HepG2 (cell line): Measurements from ENCODE around the gene MAP2K7. TPM values are rescaled to one million over a fixed set of nuclear protein-coding genes. Genes with fewer than 3 reads are reported as not detected.

Source experiments
- ATAC-seq: fragments of 200-7000 bp; cut with Tn5 transposase; 3 replicates; pipeline ENCODE4 v1.9.1; 2020; ENCODE audit warnings: mild to moderate bottlenecking, moderate library complexity
- BruUV-seq: library from RNA; stranded (reverse); fragments of 400-500 nt; replicated peaks from 2 replicates; lab custom pipeline; 2021; lab: Mats Ljungman, UMichigan
- CTCF ChIA-PET: fragments of 300-600 bp; formaldehyde crosslinking; extraction: SDS; loops from one replicate; lab custom pipeline; 2021; ENCODE audit warnings: low total read pairs, inconsistent platforms, low intra/inter-chr PET ratio; lab: Yijun Ruan, JAX
- POLR2A ChIA-PET: fragments of 350-600 bp; sonication (Branson Sonifier 250); formaldehyde crosslinking; loops from one replicate; lab custom pipeline; 2020; ENCODE audit warnings: antibody characterized with exemption, inconsistent platforms; lab: Yijun Ruan, JAX
- DNase-seq: peaks from one replicate; pipeline ENCODE4 v3.0.0-alpha.2; 2015; ENCODE audit warnings: low spot score
- FAIRE-seq: peaks from 3 replicates; lab custom pipeline; 2011; peaks lifted over from hg19 to GRCh38; lab: Jason Lieb, UNC
- H2AFZ ChIP-seq: one replicate; pipeline ENCODE4 v1.6.1; 2011; ENCODE audit warnings: low read length, inconsistent platforms
- H3K27ac ChIP-seq: fragments of 300-600 bp; 3 replicates; pipeline ENCODE4 v1.8.0; 2011; ENCODE audit warnings: mixed run types, mild to moderate bottlenecking, mixed read lengths, low read length, inconsistent platforms; ENCODE audit not compliant: insufficient read depth; ENCODE audit errors: extremely low read length
- H3K27me3 ChIP-seq, 2 experiments: fragments of 200-600 bp in 1 of 2; 2 replicates in 1 of 2; 3 replicates in 1 of 2; pipeline versions ENCODE4 v1.6.0 to v1.8.0; 2011; ENCODE audit warnings: low read length in 2 of 2, mild to moderate bottlenecking in 2 of 2, moderate library complexity in 2 of 2, inconsistent platforms in 1 of 2; ENCODE audit not compliant: insufficient read depth in 2 of 2, control insufficient read depth in 1 of 2
- H3K36me3 ChIP-seq, 2 experiments: fragments of 200-600 bp in 1 of 2; replicated peaks in 1 of 2; 2 replicates in 1 of 2; 3 replicates in 1 of 2; pipeline versions ENCODE4 v1.5.1 to v1.8.0; 2011; ENCODE audit warnings: low read length in 2 of 2, inconsistent platforms in 1 of 2; ENCODE audit not compliant: insufficient read depth in 2 of 2, control insufficient read depth in 1 of 2
- H3K4me1 ChIP-seq: 2 replicates; pipeline ENCODE4 v1.5.1; 2012; ENCODE audit warnings: low read length, inconsistent platforms; ENCODE audit not compliant: insufficient read depth
- H3K4me2 ChIP-seq: 2 replicates; pipeline ENCODE4 v1.6.0; 2011; ENCODE audit warnings: low read depth, low read length, inconsistent platforms
- H3K4me3 ChIP-seq, 3 experiments: fragments of 200-600 bp in 1 of 3; sonication (generic), shearing (Covaris generic) in 1 of 3; replicated peaks in 1 of 3; 2 replicates each; pipeline ENCODE4 v1.5.1; 2011 to 2016; ENCODE audit warnings: low read length in 3 of 3, inconsistent platforms in 2 of 3, low read depth in 2 of 3, mild to moderate bottlenecking in 2 of 3, control low read depth in 1 of 3, mixed read lengths in 1 of 3; ENCODE audit not compliant: insufficient read depth in 1 of 3
- H3K79me2 ChIP-seq: one replicate; pipeline ENCODE4 v1.6.1; 2011; ENCODE audit warnings: low read length, inconsistent platforms; ENCODE audit not compliant: insufficient read depth
- H3K9ac ChIP-seq: 2 replicates; pipeline ENCODE4 v1.6.0; 2011; ENCODE audit warnings: mild to moderate bottlenecking, low read depth, low read length, inconsistent platforms; ENCODE audit not compliant: insufficient read depth
- H3K9me3 ChIP-seq: 2 replicates; pipeline ENCODE4 v1.5.1; 2012; ENCODE audit warnings: mild to moderate bottlenecking, low read length
- H4K20me1 ChIP-seq: 2 replicates; pipeline ENCODE4 v1.6.0; 2011; ENCODE audit warnings: inconsistent platforms, mild to moderate bottlenecking, low read length, moderate library complexity; ENCODE audit not compliant: insufficient read depth
- ARNT ChIP-seq: fragments of 450-650 bp; IDR thresholded peaks from 2 replicates; pipeline ENCODE4 v1.6.1; 2017
- ERF ChIP-seq: IDR thresholded peaks from 2 replicates; pipeline ENCODE4 v1.6.1; 2018; ENCODE audit warnings: missing biosample characterization, missing genetic modification reagents
- IRX3 ChIP-seq: sonication (generic); formaldehyde crosslinking; IDR thresholded peaks from 2 replicates; pipeline ENCODE4 v1.8.1; 2023; ENCODE audit warnings: mild to moderate bottlenecking, low read depth, missing genetic modification reagents, borderline replicate concordance
- MBNL3 ChIP-seq: fragments of 250-450 bp; sonication (Bioruptor Pico); conservative IDR thresholded peaks from 2 replicates; pipeline ENCODE4 v1.8.0; 2022; ENCODE audit warnings: mild to moderate bottlenecking, inconsistent platforms
- MTA1 ChIP-seq: sonication (generic); formaldehyde crosslinking; IDR thresholded peaks from 2 replicates; pipeline ENCODE4 v1.4.0; 2020; ENCODE audit warnings: missing genetic modification reagents, mild to moderate bottlenecking, borderline replicate concordance
- RBFOX2 ChIP-seq: fragments of 200-400 bp; formaldehyde crosslinking; IDR thresholded peaks from 2 replicates; pipeline ENCODE4 v1.6.1; 2017; ENCODE audit warnings: low read depth, mild to moderate bottlenecking, low read length
- RFX5 ChIP-seq: IDR thresholded peaks from 2 replicates; pipeline ENCODE4 v1.6.1; 2011; ENCODE audit warnings: low read depth, low read length, improper control_type of control experiment
- RFXAP ChIP-seq: sonication (generic); formaldehyde crosslinking; IDR thresholded peaks from 2 replicates; pipeline ENCODE4 v1.4.0; 2020; ENCODE audit warnings: missing genetic modification reagents, borderline replicate concordance
- TOPORS ChIP-seq: sonication (generic); formaldehyde crosslinking; IDR thresholded peaks from 2 replicates; pipeline ENCODE4 v1.8.0; 2023; ENCODE audit warnings: mild to moderate bottlenecking, missing genetic modification reagents
- ZBTB21 ChIP-seq: sonication (generic); formaldehyde crosslinking; IDR thresholded peaks from 2 replicates; pipeline ENCODE4 v1.4.0; 2020; ENCODE audit warnings: missing genetic modification reagents
- ZNF451 ChIP-seq: sonication (generic); formaldehyde crosslinking; IDR thresholded peaks from 2 replicates; pipeline ENCODE4 v1.5.0; 2020; ENCODE audit warnings: mild to moderate bottlenecking, missing genetic modification reagents
- ZNF547 ChIP-seq: sonication (generic); formaldehyde crosslinking; IDR thresholded peaks from 2 replicates; pipeline ENCODE4 v1.5.1; 2020; ENCODE audit warnings: mild to moderate bottlenecking, missing genetic modification reagents
- ZNF670 ChIP-seq: sonication (generic); formaldehyde crosslinking; IDR thresholded peaks from 2 replicates; pipeline ENCODE4 v1.8.0; 2022; ENCODE audit warnings: mild to moderate bottlenecking, missing genetic modification reagents, borderline replicate concordance
- ZNF720 ChIP-seq: sonication (generic); formaldehyde crosslinking; IDR thresholded peaks from 2 replicates; pipeline ENCODE4 v1.4.0; 2020; ENCODE audit warnings: missing genetic modification reagents
- ZNF83 ChIP-seq: sonication (generic); formaldehyde crosslinking; IDR thresholded peaks from 2 replicates; pipeline ENCODE4 v1.4.0; 2020; ENCODE audit warnings: missing genetic modification reagents, mild to moderate bottlenecking, borderline replicate concordance
- ZSCAN29 ChIP-seq: sonication (generic); formaldehyde crosslinking; conservative IDR thresholded peaks from 2 replicates; pipeline ENCODE4 v1.4.0; 2020; ENCODE audit warnings: mild to moderate bottlenecking, missing genetic modification reagents
- WGBS: methylation state at CpG from one replicate; pipeline ENCODE4 v1.1.6; 2017; ENCODE audit warnings: low lambda C conversion rate; 5-methylcytosine and 5-hydroxymethylcytosine counted together
- in situ Hi-C: cut with HindIII; loops from 2 replicates; pipeline ENCODE4 v1.10.0; 2017; ENCODE audit warnings: low pct_unique_long_range_greater_than_20kb; ENCODE audit not compliant: extremely low pct_ligation_motif_present
- intact Hi-C: fragments of 100-400 bp; cut with micrococcal nuclease; formaldehyde crosslinking; loops from one replicate; pipeline ENCODE4 v1.10.0; 2022; ENCODE audit not compliant: unreplicated experiment
- polyA plus RNA-seq, 8 experiments: library from polyadenylated mRNA; depleted of rRNA in 3 of 8; stranded (reverse) in 7 of 8; unstranded in 1 of 8; fragments of >200 nt; fragmentation: Illumina TruSeq in 4 of 8; extraction: Trizol in 4 of 8; gene quantifications; 2 replicates each; pipeline versions ENCODE4 v1.2.1 to v1.2.3, GENCODE V29; 2011 to 2016; ENCODE audit warnings: low read depth in 4 of 8, missing spikeins in 1 of 8, mixed read lengths in 1 of 8; ENCODE audit not compliant: insufficient read depth in 1 of 8
- total RNA-seq, 5 experiments: library from RNA; depleted of rRNA; stranded (reverse); fragments of >200 nt; fragmentation: Illumina TruSeq; extraction: Trizol; gene quantifications; 2 replicates each; pipeline ENCODE4 v1.2.3, GENCODE V29; 2016; ENCODE audit warnings: low read depth in 1 of 5
- TF ChIP-seq, protein P1 (sequence below): sonication (generic); formaldehyde crosslinking; IDR thresholded peaks from 2 replicates; pipeline ENCODE4 v1.4.0; 2020; ENCODE audit warnings: missing genetic modification reagents, borderline replicate concordance
- TF ChIP-seq, protein P2 (sequence below): sonication (generic); formaldehyde crosslinking; conservative IDR thresholded peaks from 2 replicates; pipeline ENCODE4 v1.5.0; 2020; ENCODE audit warnings: missing genetic modification reagents
- TF ChIP-seq, protein P3 (sequence below): sonication (generic); formaldehyde crosslinking; IDR thresholded peaks from 2 replicates; pipeline ENCODE4 v1.4.0; 2020; ENCODE audit warnings: missing genetic modification reagents
- TF ChIP-seq, protein P4 (sequence below): sonication (generic); formaldehyde crosslinking; IDR thresholded peaks from 2 replicates; pipeline ENCODE4 v1.8.0; 2023; ENCODE audit warnings: mild to moderate bottlenecking, missing genetic modification reagents

The MAP2K7 gene
- total and polyA plus RNA-seq, 2 of the 13 experiments (the other 11 are each of a cell fraction or from before 2014, with no cell fraction given) = 9.0 to 10.8 TPM

DNA sequence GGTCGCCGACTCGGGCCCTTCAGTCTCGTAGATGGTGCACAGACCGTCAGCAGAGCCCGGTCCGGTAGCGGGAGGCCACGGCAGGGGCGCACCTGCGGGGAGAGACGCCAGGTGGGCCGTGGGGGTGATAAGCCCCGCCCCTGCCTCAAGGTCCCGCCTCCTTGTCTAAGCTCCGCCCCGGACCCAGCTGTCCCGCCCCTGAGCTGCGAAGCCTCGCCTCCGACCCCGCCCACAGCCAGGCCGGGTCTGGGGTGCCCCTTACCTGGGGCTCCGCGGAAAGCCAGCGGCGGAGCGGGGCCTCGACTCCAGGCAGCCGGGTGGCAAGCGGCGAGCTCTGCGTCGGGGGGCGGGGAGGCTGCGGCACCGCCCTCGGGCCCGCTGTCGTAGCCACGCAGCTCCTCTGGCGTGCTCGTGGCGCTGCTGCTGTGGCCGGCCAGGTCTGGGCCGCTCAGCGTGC, 34.2 kb upstream of the MAP2K7 start:
- peak overlapping the region; percentile 78 for H3K27ac ChIP-seq
- peak overlapping the region; percentile 95 for H3K4me2 ChIP-seq
- no TSS peak for BruUV-seq
- FAIRE-seq = no peak
- in situ Hi-C loops (no loop called here), intact Hi-C loops (no loop called here)
- DNase-seq = peak; percentile 53
- peak overlapping the region; percentile 53 to 74 (median 65) for H3K4me3 ChIP-seq
- peak overlapping the region; percentile 62 for H3K9ac ChIP-seq
- no peak overlapping the region for H2AFZ ChIP-seq
- no peaks in the 10 kb centered on the region for H3K36me3 ChIP-seq
- no peaks in the 10 kb centered on the region for H3K79me2 ChIP-seq
- 0% methylated on average over 12 of the region's 47 CpGs for WGBS
- CTCF ChIA-PET = interaction anchor here (1.1 to 1.8 kb wide), 4 partner anchors 16 to 55 kb away, joined by 3 to 5 read pairs (median 4); partner anchors contain the start of genes MAP2K7 and SNAPC2
- H3K4me1 ChIP-seq = peaks cover 66% of the 10 kb centered on the region
- no peaks in the 10 kb centered on the region for H3K9me3 ChIP-seq
- POLR2A ChIA-PET = interaction anchor here (1.0 to 3.3 kb wide), 11 partner anchors 10 to 74 kb away, joined by 3 to 67 read pairs (median 15); partner anchors contain the start of genes LRRC8E, MAP2K7, SNAPC2 and TIMM44
- H4K20me1 ChIP-seq = no peaks in the 10 kb centered on the region; the same call in 1 of the 2 replicates
- H3K27me3 ChIP-seq = no peaks in the 10 kb centered on the region
- ATAC-seq = peak; percentile 36
- TF ChIP-seq MTA1 (CRISPR knock-in tag) = no peak
- TF ChIP-seq ZNF451 = peak; percentile 91
- no peak for TF ChIP-seq ZBTB21 (CRISPR knock-in tag)
- TF ChIP-seq ZNF670 (CRISPR knock-in tag) = 0 out of 2 replicates have a peak, but pooled peaks have one; percentile 14
- TF ChIP-seq, protein P1, sequence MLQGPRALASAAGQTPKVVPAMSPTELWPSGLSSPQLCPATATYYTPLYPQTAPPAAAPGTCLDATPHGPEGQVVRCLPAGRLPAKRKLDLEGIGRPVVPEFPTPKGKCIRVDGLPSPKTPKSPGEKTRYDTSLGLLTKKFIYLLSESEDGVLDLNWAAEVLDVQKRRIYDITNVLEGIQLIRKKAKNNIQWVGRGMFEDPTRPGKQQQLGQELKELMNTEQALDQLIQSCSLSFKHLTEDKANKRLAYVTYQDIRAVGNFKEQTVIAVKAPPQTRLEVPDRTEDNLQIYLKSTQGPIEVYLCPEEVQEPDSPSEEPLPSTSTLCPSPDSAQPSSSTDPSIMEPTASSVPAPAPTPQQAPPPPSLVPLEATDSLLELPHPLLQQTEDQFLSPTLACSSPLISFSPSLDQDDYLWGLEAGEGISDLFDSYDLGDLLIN (CRISPR knock-in tag) = no peak
- peak; percentile 60; the same call in 1 of the 2 replicates for TF ChIP-seq ZNF547 (CRISPR knock-in tag)
- 0 out of 2 replicates have a peak, but pooled peaks have one; percentile 68 for TF ChIP-seq TOPORS (CRISPR knock-in tag)
- no peak for TF ChIP-seq RFX5
- 0 out of 2 replicates have a peak, but pooled peaks have one; percentile 62 for TF ChIP-seq IRX3 (CRISPR knock-in tag)
- TF ChIP-seq RFXAP (CRISPR knock-in tag) = peak; percentile 13; the same call in 1 of the 2 replicates
- TF ChIP-seq ZNF83 (CRISPR knock-in tag) = no peak
- TF ChIP-seq, protein P2, sequence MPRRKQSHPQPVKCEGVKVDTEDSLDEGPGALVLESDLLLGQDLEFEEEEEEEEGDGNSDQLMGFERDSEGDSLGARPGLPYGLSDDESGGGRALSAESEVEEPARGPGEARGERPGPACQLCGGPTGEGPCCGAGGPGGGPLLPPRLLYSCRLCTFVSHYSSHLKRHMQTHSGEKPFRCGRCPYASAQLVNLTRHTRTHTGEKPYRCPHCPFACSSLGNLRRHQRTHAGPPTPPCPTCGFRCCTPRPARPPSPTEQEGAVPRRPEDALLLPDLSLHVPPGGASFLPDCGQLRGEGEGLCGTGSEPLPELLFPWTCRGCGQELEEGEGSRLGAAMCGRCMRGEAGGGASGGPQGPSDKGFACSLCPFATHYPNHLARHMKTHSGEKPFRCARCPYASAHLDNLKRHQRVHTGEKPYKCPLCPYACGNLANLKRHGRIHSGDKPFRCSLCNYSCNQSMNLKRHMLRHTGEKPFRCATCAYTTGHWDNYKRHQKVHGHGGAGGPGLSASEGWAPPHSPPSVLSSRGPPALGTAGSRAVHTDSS (CRISPR knock-in tag) = no peak
- TF ChIP-seq MBNL3 (CRISPR knock-in tag) = no peak
- no peak for TF ChIP-seq ZNF720
- TF ChIP-seq, protein P3, sequence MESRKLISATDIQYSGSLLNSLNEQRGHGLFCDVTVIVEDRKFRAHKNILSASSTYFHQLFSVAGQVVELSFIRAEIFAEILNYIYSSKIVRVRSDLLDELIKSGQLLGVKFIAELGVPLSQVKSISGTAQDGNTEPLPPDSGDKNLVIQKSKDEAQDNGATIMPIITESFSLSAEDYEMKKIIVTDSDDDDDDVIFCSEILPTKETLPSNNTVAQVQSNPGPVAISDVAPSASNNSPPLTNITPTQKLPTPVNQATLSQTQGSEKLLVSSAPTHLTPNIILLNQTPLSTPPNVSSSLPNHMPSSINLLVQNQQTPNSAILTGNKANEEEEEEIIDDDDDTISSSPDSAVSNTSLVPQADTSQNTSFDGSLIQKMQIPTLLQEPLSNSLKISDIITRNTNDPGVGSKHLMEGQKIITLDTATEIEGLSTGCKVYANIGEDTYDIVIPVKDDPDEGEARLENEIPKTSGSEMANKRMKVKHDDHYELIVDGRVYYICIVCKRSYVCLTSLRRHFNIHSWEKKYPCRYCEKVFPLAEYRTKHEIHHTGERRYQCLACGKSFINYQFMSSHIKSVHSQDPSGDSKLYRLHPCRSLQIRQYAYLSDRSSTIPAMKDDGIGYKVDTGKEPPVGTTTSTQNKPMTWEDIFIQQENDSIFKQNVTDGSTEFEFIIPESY (CRISPR knock-in tag) = no peak
- no peak for TF ChIP-seq ARNT
- TF ChIP-seq RBFOX2 = peak; percentile 61
- TF ChIP-seq ZSCAN29 (CRISPR knock-in tag) = no peak
- TF ChIP-seq, protein P4, sequence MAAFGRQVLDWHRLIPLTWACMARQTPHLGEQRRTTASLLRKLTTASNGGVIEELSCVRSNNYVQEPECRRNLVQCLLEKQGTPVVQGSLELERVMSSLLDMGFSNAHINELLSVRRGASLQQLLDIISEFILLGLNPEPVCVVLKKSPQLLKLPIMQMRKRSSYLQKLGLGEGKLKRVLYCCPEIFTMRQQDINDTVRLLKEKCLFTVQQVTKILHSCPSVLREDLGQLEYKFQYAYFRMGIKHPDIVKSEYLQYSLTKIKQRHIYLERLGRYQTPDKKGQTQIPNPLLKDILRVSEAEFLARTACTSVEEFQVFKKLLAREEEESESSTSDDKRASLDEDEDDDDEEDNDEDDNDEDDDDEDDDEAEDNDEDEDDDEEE (CRISPR knock-in tag) = 0 out of 2 replicates have a peak, but pooled peaks have one; percentile 18
- no peak for TF ChIP-seq ERF (CRISPR knock-in tag)
